Gastrocnemius medialis (tissue), 4 donors: ENCODE measurements around the gene WNT2.

Source experiments
- CTCF ChIP-seq, 5 experiments: fragments of 450-650 bp in 3 of 5; fragments of 200-600 bp in 2 of 5; sonication (generic) in 2 of 5; IDR thresholded peaks in 4 of 5; conservative IDR thresholded peaks in 1 of 5; 1 replicate in 4 of 5; 2 replicates in 1 of 5; pipeline ENCODE4 v1.5.1; 2016 to 2019; ENCODE audit warnings: antibody characterized with exemption in 5 of 5, mild to moderate bottlenecking in 3 of 5, moderate library complexity in 3 of 5
- POLR2A ChIP-seq, 2 donors: fragments of 450-650 bp; IDR thresholded peaks; one replicate each; pipeline ENCODE4 v1.6.1; 2017; ENCODE audit warnings: antibody characterized with exemption in 2 of 2, mild to moderate bottlenecking in 2 of 2, moderate library complexity in 2 of 2

- TF ChIP-seq CTCF (IDR thresholded peaks at IDR 0.05 in 4 of 5, conservative IDR thresholded peaks at IDR 0.05 in 1 of 5) = no peak
- TF ChIP-seq POLR2A (IDR thresholded peaks at IDR 0.05) = no peak
These were observed 47.9 kb downstream of the WNT2 start for GRCh38 chr7:117274951-117275350.
